HL-60 (cell line): ENCODE measurements around the gene TMEM150B.

Experiments
- GABPA ChIP-seq: IDR thresholded peaks from 2 replicates; pipeline ENCODE4 v1.6.1; 2012; ENCODE audit warnings: low read depth
- SPI1 ChIP-seq: IDR thresholded peaks from 2 replicates; pipeline ENCODE4 v1.6.1; 2012; ENCODE audit warnings: low read depth, mild to moderate bottlenecking, borderline replicate concordance
- TF ChIP-seq, protein P1 (sequence below): IDR thresholded peaks from one replicate; pipeline ENCODE4 v1.5.1; 2011; ENCODE audit warnings: low read length, control low read depth, inconsistent platforms; ENCODE audit not compliant: insufficient read depth

DNA sequence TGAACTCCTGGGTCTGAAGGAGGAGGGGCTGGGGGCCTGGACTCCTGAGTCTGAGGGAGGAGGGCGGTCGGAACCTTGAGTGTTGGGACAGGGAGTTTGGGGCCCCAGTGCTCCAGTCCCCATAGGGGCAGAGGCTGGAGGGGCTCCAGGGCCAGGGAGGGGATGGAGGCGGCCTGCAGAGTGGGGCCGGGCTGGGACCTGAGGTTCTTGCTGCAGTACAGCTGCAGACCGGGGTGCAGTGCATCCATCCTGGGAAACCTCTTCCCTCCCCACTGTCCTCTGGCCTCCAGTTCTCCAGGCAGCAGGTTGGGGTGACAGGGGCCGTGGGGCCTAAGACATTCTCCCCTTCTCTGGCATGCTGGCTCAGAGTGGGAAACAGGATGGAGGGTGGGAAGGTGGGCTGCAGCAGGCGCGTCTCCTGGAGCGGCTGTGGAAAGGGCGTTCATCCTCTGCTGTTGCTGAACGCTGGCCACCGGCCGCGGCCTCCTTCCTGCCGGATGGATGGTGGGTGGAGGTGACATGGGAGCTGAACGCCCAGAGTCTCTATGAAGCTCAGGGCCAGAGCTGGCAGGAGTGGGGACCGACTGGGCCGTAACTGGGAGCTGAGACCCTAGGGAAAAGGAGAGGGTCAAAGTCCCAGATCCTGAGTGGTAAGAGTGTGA is 39.8 kb downstream of the TMEM150B start:
- TF ChIP-seq SPI1 (no peak), GABPA (no peak)
- TF ChIP-seq, protein P1, sequence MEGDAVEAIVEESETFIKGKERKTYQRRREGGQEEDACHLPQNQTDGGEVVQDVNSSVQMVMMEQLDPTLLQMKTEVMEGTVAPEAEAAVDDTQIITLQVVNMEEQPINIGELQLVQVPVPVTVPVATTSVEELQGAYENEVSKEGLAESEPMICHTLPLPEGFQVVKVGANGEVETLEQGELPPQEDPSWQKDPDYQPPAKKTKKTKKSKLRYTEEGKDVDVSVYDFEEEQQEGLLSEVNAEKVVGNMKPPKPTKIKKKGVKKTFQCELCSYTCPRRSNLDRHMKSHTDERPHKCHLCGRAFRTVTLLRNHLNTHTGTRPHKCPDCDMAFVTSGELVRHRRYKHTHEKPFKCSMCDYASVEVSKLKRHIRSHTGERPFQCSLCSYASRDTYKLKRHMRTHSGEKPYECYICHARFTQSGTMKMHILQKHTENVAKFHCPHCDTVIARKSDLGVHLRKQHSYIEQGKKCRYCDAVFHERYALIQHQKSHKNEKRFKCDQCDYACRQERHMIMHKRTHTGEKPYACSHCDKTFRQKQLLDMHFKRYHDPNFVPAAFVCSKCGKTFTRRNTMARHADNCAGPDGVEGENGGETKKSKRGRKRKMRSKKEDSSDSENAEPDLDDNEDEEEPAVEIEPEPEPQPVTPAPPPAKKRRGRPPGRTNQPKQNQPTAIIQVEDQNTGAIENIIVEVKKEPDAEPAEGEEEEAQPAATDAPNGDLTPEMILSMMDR: no peak
